K562 (cell line): ENCODE measurements around the gene ALDH3B2. TPM values are rescaled to one million over a fixed set of nuclear protein-coding genes. Genes with fewer than 3 reads are reported as not detected.

Experiments used
- ARID2 ChIP-seq: fragments of 450-650 bp; IDR thresholded peaks from 2 replicates; pipeline ENCODE4 v1.6.1; 2017; ENCODE audit warnings: antibody characterized with exemption, mild to moderate bottlenecking
- CBFB ChIP-seq: sonication (generic); formaldehyde crosslinking; IDR thresholded peaks from 2 replicates; pipeline ENCODE4 v1.4.0; 2020; ENCODE audit warnings: mild to moderate bottlenecking, missing genetic modification reagents
- CBX5 ChIP-seq: IDR thresholded peaks from 2 replicates; pipeline ENCODE4 v1.6.1; 2014; ENCODE audit warnings: low read depth, borderline replicate concordance
- CHD4 ChIP-seq: fragments of 200-600 bp; sonication (generic); IDR thresholded peaks from 3 replicates; pipeline ENCODE4 v1.6.1; 2012; ENCODE audit warnings: low read depth, mild to moderate bottlenecking, mixed read lengths, low read length, inconsistent platforms; ENCODE audit not compliant: insufficient read depth, insufficient replicate concordance, poor library complexity, severe bottlenecking
- DPF2 ChIP-seq: fragments of 450-650 bp; IDR thresholded peaks from 2 replicates; pipeline ENCODE4 v1.6.1; 2016
- FOXJ2 ChIP-seq: fragments of 200-800 bp; sonication (Bioruptor generic); IDR thresholded peaks from 2 replicates; pipeline ENCODE4 v1.6.1; 2016; ENCODE audit warnings: missing genetic modification characterization, missing compliant biosample characterization
- FOXP1 ChIP-seq: sonication (generic); formaldehyde crosslinking; IDR thresholded peaks from 2 replicates; pipeline ENCODE4 v1.8.0; 2022; ENCODE audit warnings: mild to moderate bottlenecking, missing genetic modification reagents
- FUS ChIP-seq: fragments of 200-400 bp; formaldehyde crosslinking; optimal IDR thresholded peaks from 2 replicates; pipeline ENCODE3; 2017; ENCODE audit warnings: low read depth, low read length
- IRF2 ChIP-seq: sonication (generic); formaldehyde crosslinking; IDR thresholded peaks from 2 replicates; pipeline ENCODE4 v1.8.1; 2022; ENCODE audit warnings: mild to moderate bottlenecking, missing genetic modification reagents
- LEF1 ChIP-seq: fragments of 450-650 bp; IDR thresholded peaks from 2 replicates; pipeline ENCODE4 v1.6.1; 2016; ENCODE audit warnings: mild to moderate bottlenecking
- MAZ ChIP-seq, 2 experiments: fragments of 450-650 bp in 1 of 2; sonication (generic) in 1 of 2; formaldehyde crosslinking; IDR thresholded peaks in 1 of 2; conservative IDR thresholded peaks in 1 of 2; 2 replicates each; pipeline versions ENCODE4 v1.4.0 to v1.5.0; 2020; ENCODE audit warnings: mild to moderate bottlenecking in 1 of 2, missing genetic modification reagents in 1 of 2
- NUFIP1 ChIP-seq: fragments of 450-650 bp; IDR thresholded peaks from 2 replicates; pipeline ENCODE4 v1.6.1; 2018; ENCODE audit not compliant: partially characterized antibody
- PHB ChIP-seq: fragments of 250-450 bp; sonication (Bioruptor Pico); IDR thresholded peaks from 2 replicates; pipeline ENCODE4 v1.5.0; 2021
- PTBP1 ChIP-seq: fragments of 200-400 bp; formaldehyde crosslinking; IDR thresholded peaks from 2 replicates; pipeline ENCODE4 v1.6.1; 2017; ENCODE audit warnings: low read depth, low read length
- RAD51 ChIP-seq: fragments of 450-650 bp; IDR thresholded peaks from 2 replicates; pipeline ENCODE4 v1.7.1; 2016; ENCODE audit warnings: low read depth, mild to moderate bottlenecking, borderline replicate concordance
- SMARCA5 ChIP-seq: fragments of 450-650 bp; IDR thresholded peaks from 2 replicates; pipeline ENCODE4 v1.6.1; 2016
- SOX6 ChIP-seq: fragments of 450-650 bp; IDR thresholded peaks from 2 replicates; pipeline ENCODE4 v1.6.1; 2014; ENCODE audit warnings: mild to moderate bottlenecking
- ZC3H11A ChIP-seq: IDR thresholded peaks from 2 replicates; pipeline ENCODE4 v1.6.1; 2012; ENCODE audit warnings: low read depth, low read length, improper control_type of control experiment
- ZNF239 ChIP-seq: fragments of 250-450 bp; sonication (Bioruptor Pico); IDR thresholded peaks from 2 replicates; pipeline ENCODE4 v1.4.0; 2020; ENCODE audit warnings: mild to moderate bottlenecking
- ZNF3 ChIP-seq: fragments of 250-450 bp; sonication (Bioruptor Pico); IDR thresholded peaks from 2 replicates; pipeline ENCODE4 v1.5.0; 2021; ENCODE audit warnings: mild to moderate bottlenecking, moderate library complexity
- ZNF551 ChIP-seq: fragments of 250-450 bp; sonication (Bioruptor Pico); IDR thresholded peaks from 2 replicates; pipeline ENCODE4 v1.5.0; 2021; ENCODE audit warnings: mild to moderate bottlenecking, moderate library complexity
- ZZZ3 ChIP-seq: fragments of 450-650 bp; IDR thresholded peaks from 2 replicates; pipeline ENCODE4 v1.6.1; 2016; ENCODE audit warnings: antibody characterized with exemption, mild to moderate bottlenecking, moderate library complexity
- polyA plus RNA-seq, 8 experiments: library from polyadenylated mRNA; depleted of rRNA in 4 of 8; stranded (reverse) in 5 of 8; unstranded in 3 of 8; fragments of >200 nt; fragmentation: Nextera tagmentation in 2 of 8; fragmentation: Illumina TruSeq in 1 of 8; extraction: Ambion mirVana in 2 of 8; extraction: Trizol in 1 of 8; gene quantifications; 2 replicates each; pipeline versions ENCODE4 v1.2.1 to v1.2.3, GENCODE V29; 2011 to 2014; ENCODE audit warnings: inconsistent platforms in 1 of 8, missing spikeins in 1 of 8
- total RNA-seq, 7 experiments: library from RNA; depleted of rRNA in 6 of 7; stranded (reverse); fragments of >200 nt in 6 of 7; fragmentation: Illumina TruSeq in 2 of 7; extraction: Trizol in 2 of 7; gene quantifications; 2 replicates each; pipeline versions ENCODE4 v1.2.1 to v1.2.3, GENCODE V29; 2011 to 2021; ENCODE audit warnings: low replicate concordance in 1 of 7
- TF ChIP-seq, protein P1 (sequence below): fragments of 250-450 bp; sonication (Bioruptor Pico); IDR thresholded peaks from 2 replicates; pipeline ENCODE4 v1.9.0; 2021; ENCODE audit warnings: mild to moderate bottlenecking
- TF ChIP-seq, protein P2 (sequence below): IDR thresholded peaks from 2 replicates; pipeline ENCODE4 v1.6.1; 2014; ENCODE audit warnings: antibody characterized with exemption
- TF ChIP-seq, protein P3 (sequence below): sonication (generic); IDR thresholded peaks from 2 replicates; pipeline ENCODE4 v1.6.1; 2016
- TF ChIP-seq, protein P4 (sequence below): fragments of 450-650 bp; IDR thresholded peaks from 2 replicates; pipeline ENCODE4 v1.6.1; 2016; ENCODE audit warnings: mild to moderate bottlenecking
- TF ChIP-seq, protein P5 (sequence below): fragments of 450-650 bp; formaldehyde crosslinking; IDR thresholded peaks from 2 replicates; pipeline ENCODE4 v1.4.0; 2020; ENCODE audit warnings: mild to moderate bottlenecking, moderate library complexity

The ALDH3B2 gene
- total and polyA plus RNA-seq, 9 of the 15 experiments (the other 6 are each of a cell fraction or from before 2014, with no cell fraction given), result not detected

DNA sequence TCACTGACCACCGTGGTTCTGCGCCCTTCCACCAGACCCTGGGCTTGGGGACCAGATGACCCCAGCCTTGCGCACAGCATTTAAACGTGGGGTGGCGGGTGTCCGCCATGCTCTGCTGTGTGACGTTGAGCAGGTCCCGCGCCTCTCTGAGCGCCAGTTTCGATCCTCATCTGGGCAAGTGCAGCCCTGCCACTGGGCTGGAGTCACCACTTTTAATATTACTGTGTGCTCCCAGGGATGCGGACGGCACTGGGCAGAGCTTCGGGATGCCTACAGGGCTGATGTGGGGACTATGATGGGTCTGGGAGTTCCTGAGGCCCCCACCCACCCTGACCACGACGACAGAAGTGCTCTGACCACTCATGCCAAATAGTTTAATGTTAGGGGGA is 43.5 kb downstream of the ALDH3B2 start (continued):
- TF ChIP-seq, protein P1, sequence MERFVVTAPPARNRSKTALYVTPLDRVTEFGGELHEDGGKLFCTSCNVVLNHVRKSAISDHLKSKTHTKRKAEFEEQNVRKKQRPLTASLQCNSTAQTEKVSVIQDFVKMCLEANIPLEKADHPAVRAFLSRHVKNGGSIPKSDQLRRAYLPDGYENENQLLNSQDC (CRISPR knock-in tag), result no peak
- TF ChIP-seq FUS (no peak), CBX5 (no peak), SMARCA5 (peak; percentile 97), IRF2 (CRISPR knock-in tag) (no peak), ZNF239 (CRISPR knock-in tag) (no peak), FOXJ2 (no peak), NUFIP1 (no peak), MAZ (CRISPR knock-in tag; conservative IDR thresholded peaks at IDR 0.05 in 1 of 2, IDR thresholded peaks at IDR 0.05 in 1 of 2) (no peak), ZZZ3 (no peak), PTBP1 (0 out of 2 replicates have a peak, but pooled peaks have one; percentile 31), ZC3H11A (no peak), DPF2 (peak; percentile 43; the same call in 1 of the 2 replicates), CHD4 (peak; percentile 93), FOXP1 (no peak), ZNF551 (CRISPR knock-in tag) (no peak), ARID2 (no peak), SOX6 (no peak), ZNF3 (CRISPR knock-in tag) (no peak), LEF1 (no peak), RAD51 (0 out of 2 replicates have a peak, but pooled peaks have one; percentile 6), CBFB (CRISPR knock-in tag) (peak; percentile 41; the same call in 1 of the 2 replicates), PHB (no peak)
- TF ChIP-seq, protein P2, sequence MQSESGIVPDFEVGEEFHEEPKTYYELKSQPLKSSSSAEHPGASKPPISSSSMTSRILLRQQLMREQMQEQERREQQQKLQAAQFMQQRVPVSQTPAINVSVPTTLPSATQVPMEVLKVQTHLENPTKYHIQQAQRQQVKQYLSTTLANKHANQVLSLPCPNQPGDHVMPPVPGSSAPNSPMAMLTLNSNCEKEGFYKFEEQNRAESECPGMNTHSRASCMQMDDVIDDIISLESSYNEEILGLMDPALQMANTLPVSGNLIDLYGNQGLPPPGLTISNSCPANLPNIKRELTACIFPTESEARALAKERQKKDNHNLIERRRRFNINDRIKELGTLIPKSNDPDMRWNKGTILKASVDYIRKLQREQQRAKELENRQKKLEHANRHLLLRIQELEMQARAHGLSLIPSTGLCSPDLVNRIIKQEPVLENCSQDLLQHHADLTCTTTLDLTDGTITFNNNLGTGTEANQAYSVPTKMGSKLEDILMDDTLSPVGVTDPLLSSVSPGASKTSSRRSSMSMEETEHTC, result no peak
- TF ChIP-seq, protein P3, sequence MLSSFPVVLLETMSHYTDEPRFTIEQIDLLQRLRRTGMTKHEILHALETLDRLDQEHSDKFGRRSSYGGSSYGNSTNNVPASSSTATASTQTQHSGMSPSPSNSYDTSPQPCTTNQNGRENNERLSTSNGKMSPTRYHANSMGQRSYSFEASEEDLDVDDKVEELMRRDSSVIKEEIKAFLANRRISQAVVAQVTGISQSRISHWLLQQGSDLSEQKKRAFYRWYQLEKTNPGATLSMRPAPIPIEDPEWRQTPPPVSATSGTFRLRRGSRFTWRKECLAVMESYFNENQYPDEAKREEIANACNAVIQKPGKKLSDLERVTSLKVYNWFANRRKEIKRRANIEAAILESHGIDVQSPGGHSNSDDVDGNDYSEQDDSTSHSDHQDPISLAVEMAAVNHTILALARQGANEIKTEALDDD, result no peak
- TF ChIP-seq, protein P4, sequence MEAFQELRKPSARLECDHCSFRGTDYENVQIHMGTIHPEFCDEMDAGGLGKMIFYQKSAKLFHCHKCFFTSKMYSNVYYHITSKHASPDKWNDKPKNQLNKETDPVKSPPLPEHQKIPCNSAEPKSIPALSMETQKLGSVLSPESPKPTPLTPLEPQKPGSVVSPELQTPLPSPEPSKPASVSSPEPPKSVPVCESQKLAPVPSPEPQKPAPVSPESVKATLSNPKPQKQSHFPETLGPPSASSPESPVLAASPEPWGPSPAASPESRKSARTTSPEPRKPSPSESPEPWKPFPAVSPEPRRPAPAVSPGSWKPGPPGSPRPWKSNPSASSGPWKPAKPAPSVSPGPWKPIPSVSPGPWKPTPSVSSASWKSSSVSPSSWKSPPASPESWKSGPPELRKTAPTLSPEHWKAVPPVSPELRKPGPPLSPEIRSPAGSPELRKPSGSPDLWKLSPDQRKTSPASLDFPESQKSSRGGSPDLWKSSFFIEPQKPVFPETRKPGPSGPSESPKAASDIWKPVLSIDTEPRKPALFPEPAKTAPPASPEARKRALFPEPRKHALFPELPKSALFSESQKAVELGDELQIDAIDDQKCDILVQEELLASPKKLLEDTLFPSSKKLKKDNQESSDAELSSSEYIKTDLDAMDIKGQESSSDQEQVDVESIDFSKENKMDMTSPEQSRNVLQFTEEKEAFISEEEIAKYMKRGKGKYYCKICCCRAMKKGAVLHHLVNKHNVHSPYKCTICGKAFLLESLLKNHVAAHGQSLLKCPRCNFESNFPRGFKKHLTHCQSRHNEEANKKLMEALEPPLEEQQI, result no peak
- TF ChIP-seq, protein P5, sequence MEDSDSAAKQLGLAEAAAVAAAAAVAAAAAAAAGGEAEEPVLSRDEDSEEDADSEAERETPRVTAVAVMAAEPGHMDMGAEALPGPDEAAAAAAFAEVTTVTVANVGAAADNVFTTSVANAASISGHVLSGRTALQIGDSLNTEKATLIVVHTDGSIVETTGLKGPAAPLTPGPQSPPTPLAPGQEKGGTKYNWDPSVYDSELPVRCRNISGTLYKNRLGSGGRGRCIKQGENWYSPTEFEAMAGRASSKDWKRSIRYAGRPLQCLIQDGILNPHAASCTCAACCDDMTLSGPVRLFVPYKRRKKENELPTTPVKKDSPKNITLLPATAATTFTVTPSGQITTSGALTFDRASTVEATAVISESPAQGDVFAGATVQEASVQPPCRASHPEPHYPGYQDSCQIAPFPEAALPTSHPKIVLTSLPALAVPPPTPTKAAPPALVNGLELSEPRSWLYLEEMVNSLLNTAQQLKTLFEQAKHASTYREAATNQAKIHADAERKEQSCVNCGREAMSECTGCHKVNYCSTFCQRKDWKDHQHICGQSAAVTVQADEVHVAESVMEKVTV (CRISPR knock-in tag), result no peak
